Loucy (cell line): ENCODE data around the gene PSMD13.

Experiments used
- H2AFZ ChIP-seq: fragments of 200-600 bp; sonication (generic); 2 replicates; pipeline ENCODE4 v1.6.0; 2016; ENCODE audit warnings: antibody characterized with exemption, mild to moderate bottlenecking, low read length, moderate library complexity
- H3F3A ChIP-seq: fragments of 200-600 bp; 2 replicates; pipeline ENCODE4 v1.6.0; 2016; ENCODE audit warnings: antibody characterized with exemption, low read depth, mild to moderate bottlenecking
- H3K27me3 ChIP-seq: fragments of 200-600 bp; sonication (generic); 2 replicates; pipeline ENCODE4 v1.6.1; 2014; ENCODE audit warnings: low read length, mild to moderate bottlenecking; ENCODE audit not compliant: insufficient read depth, poor library complexity, severe bottlenecking
- H3K36me3 ChIP-seq: fragments of 200-600 bp; sonication (generic); 2 replicates; pipeline ENCODE4 v1.6.1; 2016; ENCODE audit warnings: low read length; ENCODE audit not compliant: insufficient read depth
- H3K4me1 ChIP-seq: fragments of 200-600 bp; sonication (generic); 2 replicates; pipeline ENCODE4 v1.5.1; 2014; ENCODE audit warnings: low read length, mild to moderate bottlenecking; ENCODE audit not compliant: insufficient read depth, poor library complexity, severe bottlenecking
- H3K4me2 ChIP-seq: fragments of 200-600 bp; sonication (generic); 2 replicates; pipeline ENCODE4 v1.6.0; 2014; ENCODE audit warnings: antibody characterized with exemption, low read length, low read depth, mild to moderate bottlenecking; ENCODE audit not compliant: poor library complexity, severe bottlenecking
- H3K4me3 ChIP-seq: fragments of 200-600 bp; sonication (generic); 2 replicates; pipeline ENCODE4 v1.5.1; 2014; ENCODE audit warnings: low read length, mild to moderate bottlenecking, mixed read lengths; ENCODE audit not compliant: poor library complexity, severe bottlenecking
- H3K79me2 ChIP-seq: fragments of 200-600 bp; sonication (generic); 2 replicates; pipeline ENCODE4 v1.6.1; 2014; ENCODE audit warnings: low read length; ENCODE audit not compliant: insufficient read depth
- H3K9ac ChIP-seq: fragments of 200-600 bp; sonication (generic); 2 replicates; pipeline ENCODE4 v1.6.0; 2014; ENCODE audit warnings: mild to moderate bottlenecking, low read depth, low read length, moderate library complexity; ENCODE audit not compliant: poor library complexity, severe bottlenecking
- H3K9me2 ChIP-seq: fragments of 200-600 bp; sonication (generic); replicated peaks from 2 replicates; pipeline ENCODE4 v1.6.1; 2016; ENCODE audit warnings: low read depth, low read length, mixed read lengths
- H3K9me3 ChIP-seq: fragments of 200-600 bp; sonication (generic); 2 replicates; pipeline ENCODE4 v1.6.1; 2014; ENCODE audit warnings: mild to moderate bottlenecking, antibody characterized with exemption, low read length, low read depth; ENCODE audit not compliant: insufficient read depth
- H4K20me1 ChIP-seq: fragments of 200-600 bp; sonication (generic); 2 replicates; pipeline ENCODE4 v1.6.0; 2014; ENCODE audit warnings: antibody characterized with exemption, low read length, mild to moderate bottlenecking; ENCODE audit not compliant: insufficient read depth, poor library complexity, severe bottlenecking
- EZH2phosphoT487 ChIP-seq: fragments of 200-600 bp; IDR thresholded peaks from 2 replicates; pipeline ENCODE4 v1.6.1; 2018; ENCODE audit warnings: antibody characterized with exemption, mild to moderate bottlenecking, moderate library complexity, borderline replicate concordance
- TF ChIP-seq, protein P1 (sequence below): fragments of 200-600 bp; sonication (generic); conservative IDR thresholded peaks from 2 replicates; pipeline ENCODE4 v1.5.1; 2014; ENCODE audit warnings: mild to moderate bottlenecking, antibody characterized with exemption, low read length

Gene PSMD13

GRCh38 chr11:256952-257737 is 20.4 kb downstream of the PSMD13 start:
- H3K4me3 ChIP-seq, result no peak overlapping the region
- no peaks in the 10 kb centered on the region for H3K9me3 ChIP-seq
- no peaks in the 10 kb centered on the region for H3K9me2 ChIP-seq
- H3K4me1 ChIP-seq, result no peaks in the 10 kb centered on the region
- H3F3A ChIP-seq, result no peaks in the 10 kb centered on the region
- no peaks in the 10 kb centered on the region for H4K20me1 ChIP-seq
- H3K36me3 ChIP-seq, result peaks cover 17% of the 10 kb centered on the region; the same call in 1 of the 2 replicates
- H2AFZ ChIP-seq, result no peak overlapping the region
- no peaks in the 10 kb centered on the region for H3K27me3 ChIP-seq
- TF ChIP-seq EZH2phosphoT487, result no peak
- TF ChIP-seq, protein P1, sequence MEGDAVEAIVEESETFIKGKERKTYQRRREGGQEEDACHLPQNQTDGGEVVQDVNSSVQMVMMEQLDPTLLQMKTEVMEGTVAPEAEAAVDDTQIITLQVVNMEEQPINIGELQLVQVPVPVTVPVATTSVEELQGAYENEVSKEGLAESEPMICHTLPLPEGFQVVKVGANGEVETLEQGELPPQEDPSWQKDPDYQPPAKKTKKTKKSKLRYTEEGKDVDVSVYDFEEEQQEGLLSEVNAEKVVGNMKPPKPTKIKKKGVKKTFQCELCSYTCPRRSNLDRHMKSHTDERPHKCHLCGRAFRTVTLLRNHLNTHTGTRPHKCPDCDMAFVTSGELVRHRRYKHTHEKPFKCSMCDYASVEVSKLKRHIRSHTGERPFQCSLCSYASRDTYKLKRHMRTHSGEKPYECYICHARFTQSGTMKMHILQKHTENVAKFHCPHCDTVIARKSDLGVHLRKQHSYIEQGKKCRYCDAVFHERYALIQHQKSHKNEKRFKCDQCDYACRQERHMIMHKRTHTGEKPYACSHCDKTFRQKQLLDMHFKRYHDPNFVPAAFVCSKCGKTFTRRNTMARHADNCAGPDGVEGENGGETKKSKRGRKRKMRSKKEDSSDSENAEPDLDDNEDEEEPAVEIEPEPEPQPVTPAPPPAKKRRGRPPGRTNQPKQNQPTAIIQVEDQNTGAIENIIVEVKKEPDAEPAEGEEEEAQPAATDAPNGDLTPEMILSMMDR, result no peak
- no peak overlapping the region for H3K4me2 ChIP-seq
- no peak overlapping the region for H3K9ac ChIP-seq
- no peaks in the 10 kb centered on the region for H3K79me2 ChIP-seq

GRCh38 chr11:257766-258493 is 21.2 kb downstream of the PSMD13 start:
- no peak for TF ChIP-seq EZH2phosphoT487
- TF ChIP-seq, protein P1, result peak; percentile 57
- Histone ChIP-seq H3K4me1 (no peaks in the 10 kb centered on the region), H3K9me3 (no peaks in the 10 kb centered on the region), H3F3A (no peaks in the 10 kb centered on the region), H3K9me2 (no peaks in the 10 kb centered on the region), H3K36me3 (peaks cover 9% of the 10 kb centered on the region; the same call in 1 of the 2 replicates), H3K79me2 (no peaks in the 10 kb centered on the region), H3K27me3 (no peaks in the 10 kb centered on the region), H3K4me2 (no peak overlapping the region), H4K20me1 (no peaks in the 10 kb centered on the region), H2AFZ (no peak overlapping the region), H3K4me3 (no peak overlapping the region), H3K9ac (no peak overlapping the region)

DNA sequence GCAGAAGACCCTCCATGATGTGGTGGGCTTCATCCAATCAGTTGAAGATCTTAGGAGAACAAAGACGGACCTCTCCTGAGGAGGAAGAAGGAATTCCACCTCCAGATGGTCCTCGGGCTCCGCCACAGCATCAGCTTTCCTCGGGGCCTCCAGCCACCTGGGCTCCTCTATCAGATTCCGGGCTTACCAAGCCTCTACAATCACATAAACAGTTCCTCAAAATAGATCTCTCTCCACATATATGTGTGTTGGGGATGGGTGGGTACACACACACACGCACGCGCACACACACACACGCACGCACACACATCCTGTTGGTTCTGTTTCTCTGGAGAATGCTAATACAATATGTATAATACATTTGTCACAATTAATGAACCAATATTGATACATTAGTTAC is 22.6 kb downstream of the PSMD13 start:
- Histone ChIP-seq H3K4me2 (no peak overlapping the region), H3K27me3 (no peaks in the 10 kb centered on the region), H3K4me1 (no peaks in the 10 kb centered on the region), H3F3A (no peaks in the 10 kb centered on the region), H4K20me1 (no peaks in the 10 kb centered on the region), H3K36me3 (no peaks in the 10 kb centered on the region), H3K9ac (no peak overlapping the region), H3K4me3 (no peak overlapping the region), H2AFZ (no peak overlapping the region), H3K9me2 (no peaks in the 10 kb centered on the region), H3K79me2 (no peaks in the 10 kb centered on the region), H3K9me3 (no peaks in the 10 kb centered on the region)
- TF ChIP-seq, protein P1, result no peak
- TF ChIP-seq EZH2phosphoT487, result no peak
